HCT116 (cell line): ENCODE results near the gene MINDY4. TPM values are rescaled to one million over a fixed set of nuclear protein-coding genes. Genes with fewer than 3 reads are reported as not detected.

Experiments
- ATAC-seq: fragments of 200-7000 bp; cut with Tn5 transposase; 2 replicates; pipeline ENCODE4 v1.9.1; 2020; ENCODE audit warnings: mild to moderate bottlenecking, moderate library complexity
- BruUV-seq: library from RNA; stranded (reverse); fragments of 400-500 nt; replicated peaks from 2 replicates; lab custom pipeline; 2021; lab: Mats Ljungman, UMichigan
- CTCF ChIA-PET: fragments of 300-600 bp; sonication (Branson Sonifier 250); formaldehyde crosslinking; loops from one replicate; lab custom pipeline; 2021; ENCODE audit warnings: antibody characterized with exemption; lab: Charles Lee
- POLR2A ChIA-PET: fragments of 300-600, 350-600 bp; sonication (Branson Sonifier 250); formaldehyde crosslinking; loops from one replicate; lab custom pipeline; 2021; ENCODE audit warnings: antibody characterized with exemption; lab: Charles Lee
- RAD21 ChIA-PET, 2 experiments: fragments of 300-600 bp; sonication (Branson Sonifier 250); formaldehyde crosslinking; loops; one replicate each; lab custom pipeline; 2023; ENCODE audit warnings: low total read pairs in 2 of 2; ENCODE audit not compliant: uncharacterized antibody in 2 of 2, unreplicated experiment in 2 of 2, low non-redundant PET in 1 of 2; lab: Charles Lee
- DNase-seq: peaks from one replicate; pipeline ENCODE4 v3.0.0-alpha.2; 2010; ENCODE audit warnings: low read depth, low spot score
- H2AFZ ChIP-seq: fragments of 200-600 bp; shearing (Covaris generic), sonication (generic); 2 replicates; pipeline ENCODE4 v1.6.1; 2017; ENCODE audit warnings: low read depth, mixed run types, mixed read lengths, antibody characterized with exemption, low read length; ENCODE audit not compliant: poor library complexity, severe bottlenecking
- H3K27ac ChIP-seq: 2 replicates; pipeline ENCODE4 v1.5.1; 2012; ENCODE audit warnings: low read depth, low read length
- H3K27me3 ChIP-seq: fragments of 200-600 bp; sonication (generic); 2 replicates; pipeline ENCODE4 v1.6.1; 2016; ENCODE audit warnings: mixed run types, low read length, mixed read lengths; ENCODE audit not compliant: insufficient read depth
- H3K36me3 ChIP-seq, 2 experiments: fragments of 200-500 bp in 1 of 2; fragments of 200-600 bp in 1 of 2; sonication (Bioruptor generic) in 1 of 2; sonication (generic) in 1 of 2; 2 replicates each; pipeline versions ENCODE4 v1.5.1 to v1.6.1; 2014 to 2016; ENCODE audit warnings: low read length in 2 of 2, inconsistent platforms in 1 of 2, mixed read lengths in 1 of 2, mixed run types in 1 of 2; ENCODE audit not compliant: insufficient read depth in 2 of 2, control insufficient read depth in 1 of 2
- H3K4me1 ChIP-seq, 2 experiments: fragments of 200-600 bp in 1 of 2; sonication (generic) in 1 of 2; 2 replicates each; pipeline versions ENCODE4 v1.5.1 to v1.6.1; 2012 to 2017; ENCODE audit warnings: low read length in 2 of 2, inconsistent platforms in 1 of 2, mild to moderate bottlenecking in 1 of 2, mixed read lengths in 1 of 2, mixed run types in 1 of 2, moderate library complexity in 1 of 2; ENCODE audit not compliant: insufficient read depth in 2 of 2, control insufficient read depth in 1 of 2
- H3K4me2 ChIP-seq: fragments of 200-600 bp; sonication (generic); 2 replicates; pipeline ENCODE4 v1.6.1; 2017; ENCODE audit warnings: mixed run types, low read length, mixed read lengths
- H3K4me3 ChIP-seq, 2 experiments: fragments of 200-600 bp in 1 of 2; sonication (generic) in 1 of 2; replicated peaks in 1 of 2; 2 replicates each; pipeline ENCODE4 v1.5.1; 2011 to 2016; ENCODE audit warnings: low read length in 2 of 2, control low read depth in 1 of 2, low read depth in 1 of 2, mild to moderate bottlenecking in 1 of 2, mixed read lengths in 1 of 2, mixed run types in 1 of 2
- H3K79me2 ChIP-seq: fragments of 200-600 bp; sonication (generic); 2 replicates; pipeline ENCODE4 v1.6.1; 2017; ENCODE audit warnings: mild to moderate bottlenecking, mixed run types, low read length, moderate library complexity, mixed read lengths; ENCODE audit not compliant: insufficient read depth
- H3K9ac ChIP-seq: fragments of 200-600 bp; sonication (generic); 2 replicates; pipeline ENCODE4 v1.6.1; 2016; ENCODE audit warnings: low read length, mixed read lengths
- H3K9me2 ChIP-seq: fragments of 200-600 bp; sonication (generic), shearing (Covaris generic); 2 replicates; pipeline ENCODE4 v1.6.1; 2017; ENCODE audit warnings: mixed run types, mild to moderate bottlenecking, moderate library complexity; ENCODE audit not compliant: insufficient read depth
- H3K9me3 ChIP-seq, 2 experiments: fragments of 200-500 bp in 1 of 2; fragments of 200-600 bp in 1 of 2; sonication (Bioruptor generic) in 1 of 2; sonication (generic) in 1 of 2; 2 replicates each; pipeline ENCODE4 v1.6.1; 2014 to 2017; ENCODE audit warnings: low read length in 2 of 2, mixed read lengths in 2 of 2, inconsistent platforms in 1 of 2, low read depth in 1 of 2, mild to moderate bottlenecking in 1 of 2, mixed run types in 1 of 2, moderate library complexity in 1 of 2; ENCODE audit not compliant: control insufficient read depth in 1 of 2, insufficient read depth in 1 of 2
- H4K20me1 ChIP-seq: fragments of 200-600 bp; sonication (generic), shearing (Covaris generic); 2 replicates; pipeline ENCODE4 v1.6.1; 2017; ENCODE audit warnings: mixed run types, mild to moderate bottlenecking, moderate library complexity; ENCODE audit not compliant: insufficient read depth
- CEBPB ChIP-seq: IDR thresholded peaks from 2 replicates; pipeline ENCODE4 v1.6.1; 2012; ENCODE audit warnings: low read depth
- EGR1 ChIP-seq: IDR thresholded peaks from 2 replicates; pipeline ENCODE4 v1.6.1; 2012; ENCODE audit warnings: low read depth
- ELF1 ChIP-seq: IDR thresholded peaks from 2 replicates; pipeline ENCODE4 v1.6.1; 2012; ENCODE audit warnings: low read depth, borderline replicate concordance
- EZH2phosphoT487 ChIP-seq: fragments of 200-600 bp; IDR thresholded peaks from 2 replicates; pipeline ENCODE4 v1.6.1; 2018; ENCODE audit warnings: antibody characterized with exemption, borderline replicate concordance
- JUND ChIP-seq: IDR thresholded peaks from 2 replicates; pipeline ENCODE4 v1.6.1; 2012
- POLR2AphosphoS5 ChIP-seq: IDR thresholded peaks from 2 replicates; pipeline ENCODE4 v1.6.1; 2011; ENCODE audit warnings: mild to moderate bottlenecking, low read depth, low read length, moderate library complexity
- RAD21 ChIP-seq: IDR thresholded peaks from 2 replicates; pipeline ENCODE4 v1.6.1; 2012; ENCODE audit warnings: low read depth, mild to moderate bottlenecking
- REST ChIP-seq: IDR thresholded peaks from 2 replicates; pipeline ENCODE4 v1.6.1; 2012; ENCODE audit warnings: low read depth
- SIN3A ChIP-seq: IDR thresholded peaks from 2 replicates; pipeline ENCODE4 v1.6.1; 2012; ENCODE audit warnings: low read depth
- SP1 ChIP-seq: IDR thresholded peaks from 2 replicates; pipeline ENCODE4 v1.6.1; 2012; ENCODE audit warnings: low read depth
- SRF ChIP-seq: IDR thresholded peaks from 2 replicates; pipeline ENCODE4 v1.6.1; 2012; ENCODE audit warnings: low read depth
- TCF7L2 ChIP-seq: IDR thresholded peaks from 2 replicates; pipeline ENCODE4 v1.7.0; 2011; ENCODE audit warnings: borderline replicate concordance, inconsistent platforms; ENCODE audit not compliant: insufficient read depth, insufficient read length; ENCODE audit errors: extremely low read depth
- YY1 ChIP-seq: IDR thresholded peaks from 2 replicates; pipeline ENCODE4 v1.6.1; 2011; ENCODE audit warnings: low read length, low read depth, moderate library complexity, mild to moderate bottlenecking; ENCODE audit not compliant: insufficient replicate concordance; ENCODE audit errors: extremely low read depth
- ZFX ChIP-seq: fragments of 450-650 bp; IDR thresholded peaks from 2 replicates; pipeline ENCODE4 v1.6.1; 2017
- ZNF274 ChIP-seq: fragments of 200-500 bp; sonication (Bioruptor generic); IDR thresholded peaks from 2 replicates; pipeline ENCODE4 v1.6.1; 2014; ENCODE audit warnings: mild to moderate bottlenecking, low read depth, low read length, inconsistent platforms
- intact Hi-C: fragments of 100-400 bp; cut with micrococcal nuclease; formaldehyde crosslinking; loops from 2 replicates; pipeline ENCODE4 v1.10.0; 2022
- total RNA-seq: library from RNA; stranded (reverse); gene quantifications from one replicate; pipeline ENCODE4 v1.2.1, GENCODE V29; 2021; ENCODE audit not compliant: unreplicated experiment
- TF ChIP-seq, protein P1 (sequence below): IDR thresholded peaks from 2 replicates; pipeline ENCODE4 v1.6.1; 2011; ENCODE audit warnings: mild to moderate bottlenecking, low read length, moderate library complexity; ENCODE audit not compliant: insufficient replicate concordance; ENCODE audit errors: extremely low read depth
- TF ChIP-seq, protein P2 (sequence below): IDR thresholded peaks from 2 replicates; pipeline ENCODE4 v1.6.1; 2012

Gene MINDY4
- total RNA-seq, 1 experiment from 2014 or later = 6.1 TPM

DNA sequence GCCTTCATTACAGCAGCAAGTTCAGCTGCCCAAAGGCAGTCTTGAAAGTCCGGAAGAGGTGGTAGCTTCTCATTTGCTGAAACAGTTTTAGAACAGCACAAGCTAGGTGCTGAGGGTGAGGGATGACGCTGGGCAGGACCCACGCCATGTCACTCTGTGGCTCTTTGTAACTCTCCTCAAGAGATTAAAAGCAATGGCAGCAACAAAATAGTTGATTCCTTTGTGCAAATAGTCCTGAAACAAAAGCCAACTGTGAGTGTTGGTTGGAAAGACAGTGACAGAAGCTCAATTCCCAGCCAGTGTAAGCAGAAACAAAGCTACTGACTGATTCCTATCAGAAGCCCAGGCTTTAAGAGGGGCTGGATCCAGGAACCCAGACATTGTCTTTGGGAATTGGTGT lies 92.9 kb downstream of the MINDY4 start:
- Histone ChIP-seq H3K27me3 (no peaks in the 10 kb centered on the region), H3K9ac (no peak overlapping the region), H3K4me2 (no peak overlapping the region), H3K36me3 (no peaks in the 10 kb centered on the region), H3K79me2 (no peaks in the 10 kb centered on the region), H3K4me3 (no peak overlapping the region), H2AFZ (no peak overlapping the region), H3K9me3 (no peaks in the 10 kb centered on the region), H3K27ac (no peak overlapping the region), H3K4me1 (no peaks in the 10 kb centered on the region), H3K9me2 (no peaks in the 10 kb centered on the region), H4K20me1 (no peaks in the 10 kb centered on the region)
- ChIA-PET POLR2A (no interaction called here), RAD21 (no interaction called here), CTCF (no interaction called here)
- DNase-seq = no peak
- TF ChIP-seq YY1 = no peak
- intact Hi-C loops = no loop called here
- no peak for ATAC-seq
- BruUV-seq = no TSS peak

DNA sequence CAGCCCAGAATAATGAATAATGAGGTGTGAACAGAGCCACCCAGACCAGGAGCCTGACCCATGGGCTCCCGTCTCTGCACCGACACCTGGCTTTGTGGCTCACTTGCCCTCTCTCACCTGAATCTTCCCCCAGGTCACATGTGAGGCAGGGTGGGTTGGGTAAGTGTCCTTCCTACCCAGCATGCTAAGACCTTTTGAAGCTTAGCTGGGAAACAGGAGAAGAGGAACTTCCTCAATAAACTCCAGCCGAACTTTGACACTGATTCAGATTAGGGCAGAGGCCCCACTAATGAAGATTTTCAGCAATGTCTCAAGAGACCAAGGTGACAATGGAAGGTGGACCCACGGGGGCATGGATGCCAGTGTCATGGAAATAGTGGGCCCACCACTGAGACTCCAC lies 93.9 kb downstream of the MINDY4 start:
- Histone ChIP-seq H3K79me2 (no peaks in the 10 kb centered on the region), H3K4me3 (no peak overlapping the region), H3K4me1 (no peaks in the 10 kb centered on the region), H3K36me3 (no peaks in the 10 kb centered on the region), H4K20me1 (no peaks in the 10 kb centered on the region), H3K9ac (no peak overlapping the region), H3K27me3 (no peaks in the 10 kb centered on the region), H3K27ac (no peak overlapping the region), H2AFZ (no peak overlapping the region), H3K9me3 (no peaks in the 10 kb centered on the region), H3K4me2 (no peak overlapping the region), H3K9me2 (no peaks in the 10 kb centered on the region)
- ChIA-PET RAD21 (no interaction called here), POLR2A (no interaction called here), CTCF (no interaction called here)
- BruUV-seq = no TSS peak
- no peak for DNase-seq
- intact Hi-C loops = no loop called here
- no peak for ATAC-seq
- TF ChIP-seq EZH2phosphoT487 (no peak), REST (no peak), RAD21 (no peak), TCF7L2 (no peak), EGR1 (no peak), SRF (no peak), ZFX (no peak), ELF1 (no peak), SIN3A (no peak), JUND (no peak), ZNF274 (no peak), SP1 (no peak), CEBPB (no peak), POLR2AphosphoS5 (no peak)
- TF ChIP-seq, protein P1, sequence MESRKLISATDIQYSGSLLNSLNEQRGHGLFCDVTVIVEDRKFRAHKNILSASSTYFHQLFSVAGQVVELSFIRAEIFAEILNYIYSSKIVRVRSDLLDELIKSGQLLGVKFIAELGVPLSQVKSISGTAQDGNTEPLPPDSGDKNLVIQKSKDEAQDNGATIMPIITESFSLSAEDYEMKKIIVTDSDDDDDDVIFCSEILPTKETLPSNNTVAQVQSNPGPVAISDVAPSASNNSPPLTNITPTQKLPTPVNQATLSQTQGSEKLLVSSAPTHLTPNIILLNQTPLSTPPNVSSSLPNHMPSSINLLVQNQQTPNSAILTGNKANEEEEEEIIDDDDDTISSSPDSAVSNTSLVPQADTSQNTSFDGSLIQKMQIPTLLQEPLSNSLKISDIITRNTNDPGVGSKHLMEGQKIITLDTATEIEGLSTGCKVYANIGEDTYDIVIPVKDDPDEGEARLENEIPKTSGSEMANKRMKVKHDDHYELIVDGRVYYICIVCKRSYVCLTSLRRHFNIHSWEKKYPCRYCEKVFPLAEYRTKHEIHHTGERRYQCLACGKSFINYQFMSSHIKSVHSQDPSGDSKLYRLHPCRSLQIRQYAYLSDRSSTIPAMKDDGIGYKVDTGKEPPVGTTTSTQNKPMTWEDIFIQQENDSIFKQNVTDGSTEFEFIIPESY = no peak
- TF ChIP-seq, protein P2, sequence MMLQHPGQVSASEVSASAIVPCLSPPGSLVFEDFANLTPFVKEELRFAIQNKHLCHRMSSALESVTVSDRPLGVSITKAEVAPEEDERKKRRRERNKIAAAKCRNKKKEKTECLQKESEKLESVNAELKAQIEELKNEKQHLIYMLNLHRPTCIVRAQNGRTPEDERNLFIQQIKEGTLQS = no peak
